GM23338 (cell line): ENCODE results near the gene ADGRL3.

ENCODE experiments used
- POLR2AphosphoS5 ChIP-seq: IDR thresholded peaks from 2 replicates; pipeline ENCODE4 v1.6.1; 2016; ENCODE audit warnings: antibody characterized with exemption, low read depth
- TF ChIP-seq, protein P1 (sequence below), 2 experiments: fragments of 200-600 bp in 1 of 2; sonication (generic) in 1 of 2; conservative IDR thresholded peaks; 2 replicates each; pipeline versions ENCODE4 v1.5.1 to v1.6.1; 2016 to 2017; ENCODE audit warnings: antibody characterized with exemption in 2 of 2, low read depth in 2 of 2, mild to moderate bottlenecking in 2 of 2, moderate library complexity in 1 of 2
- TF ChIP-seq, protein P2 (sequence below): IDR thresholded peaks from 2 replicates; pipeline ENCODE4 v1.6.1; 2016; ENCODE audit warnings: antibody characterized with exemption

DNA sequence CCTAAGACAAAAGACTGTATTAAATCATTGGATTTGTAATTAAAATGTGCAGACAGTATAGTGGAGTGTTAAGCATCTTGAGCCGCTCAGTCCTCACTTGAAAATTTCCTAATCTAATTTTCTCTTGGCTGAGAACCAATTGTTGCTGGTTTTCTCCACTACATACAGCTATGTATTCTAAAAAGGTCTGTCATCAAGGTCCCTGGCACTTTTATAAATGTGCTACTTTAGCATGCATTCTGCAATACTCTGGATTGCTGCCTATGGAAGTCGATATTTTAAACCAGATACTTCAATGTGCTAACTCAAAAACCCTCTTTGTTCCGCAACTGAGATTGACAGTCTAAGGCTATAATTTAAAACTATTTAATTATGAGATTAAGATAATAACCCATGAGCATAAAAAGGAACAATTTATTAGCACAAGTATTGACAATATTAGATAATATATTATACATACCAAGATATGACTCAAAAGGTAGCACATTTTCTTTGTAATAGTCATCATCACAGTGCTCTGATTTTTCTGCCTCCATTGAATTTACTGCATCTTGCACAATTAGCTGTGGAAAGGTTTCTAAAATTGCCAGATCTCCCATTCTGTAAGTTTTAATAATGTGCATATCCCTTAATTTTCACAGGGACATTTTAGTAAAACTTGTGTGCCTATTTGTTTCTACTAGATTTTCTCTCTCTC lies 815.1 kb downstream of the ADGRL3 start:
- TF ChIP-seq, protein P1, sequence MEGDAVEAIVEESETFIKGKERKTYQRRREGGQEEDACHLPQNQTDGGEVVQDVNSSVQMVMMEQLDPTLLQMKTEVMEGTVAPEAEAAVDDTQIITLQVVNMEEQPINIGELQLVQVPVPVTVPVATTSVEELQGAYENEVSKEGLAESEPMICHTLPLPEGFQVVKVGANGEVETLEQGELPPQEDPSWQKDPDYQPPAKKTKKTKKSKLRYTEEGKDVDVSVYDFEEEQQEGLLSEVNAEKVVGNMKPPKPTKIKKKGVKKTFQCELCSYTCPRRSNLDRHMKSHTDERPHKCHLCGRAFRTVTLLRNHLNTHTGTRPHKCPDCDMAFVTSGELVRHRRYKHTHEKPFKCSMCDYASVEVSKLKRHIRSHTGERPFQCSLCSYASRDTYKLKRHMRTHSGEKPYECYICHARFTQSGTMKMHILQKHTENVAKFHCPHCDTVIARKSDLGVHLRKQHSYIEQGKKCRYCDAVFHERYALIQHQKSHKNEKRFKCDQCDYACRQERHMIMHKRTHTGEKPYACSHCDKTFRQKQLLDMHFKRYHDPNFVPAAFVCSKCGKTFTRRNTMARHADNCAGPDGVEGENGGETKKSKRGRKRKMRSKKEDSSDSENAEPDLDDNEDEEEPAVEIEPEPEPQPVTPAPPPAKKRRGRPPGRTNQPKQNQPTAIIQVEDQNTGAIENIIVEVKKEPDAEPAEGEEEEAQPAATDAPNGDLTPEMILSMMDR (conservative IDR thresholded peaks at IDR 0.05; ENCODE audit: low read depth in 2 of 2) = no peak
- TF ChIP-seq, protein P2, sequence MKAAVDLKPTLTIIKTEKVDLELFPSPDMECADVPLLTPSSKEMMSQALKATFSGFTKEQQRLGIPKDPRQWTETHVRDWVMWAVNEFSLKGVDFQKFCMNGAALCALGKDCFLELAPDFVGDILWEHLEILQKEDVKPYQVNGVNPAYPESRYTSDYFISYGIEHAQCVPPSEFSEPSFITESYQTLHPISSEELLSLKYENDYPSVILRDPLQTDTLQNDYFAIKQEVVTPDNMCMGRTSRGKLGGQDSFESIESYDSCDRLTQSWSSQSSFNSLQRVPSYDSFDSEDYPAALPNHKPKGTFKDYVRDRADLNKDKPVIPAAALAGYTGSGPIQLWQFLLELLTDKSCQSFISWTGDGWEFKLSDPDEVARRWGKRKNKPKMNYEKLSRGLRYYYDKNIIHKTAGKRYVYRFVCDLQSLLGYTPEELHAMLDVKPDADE = no peak
- no peak for TF ChIP-seq POLR2AphosphoS5
